Ascending aorta (tissue), 2 donors: ENCODE results near the gene HNRNPUL2. TPM values are rescaled to one million over a fixed set of nuclear protein-coding genes. Genes with fewer than 3 reads are reported as not detected.

Experiments used
- DNase-seq, 2 donors: peaks; one replicate each; pipeline ENCODE4 v3.0.0-alpha.2; 2019; ENCODE audit warnings: low spot score in 2 of 2
- H3K27ac ChIP-seq, 2 donors: fragments of 200-600 bp; sonication (generic); one replicate each; pipeline ENCODE4 v1.5.1; 2016 to 2017; ENCODE audit warnings: mild to moderate bottlenecking in 1 of 2
- H3K27me3 ChIP-seq: fragments of 200-600 bp; sonication (generic); one replicate; pipeline ENCODE4 v1.5.1; 2017
- H3K36me3 ChIP-seq, 2 donors: fragments of 200-600 bp; sonication (generic); one replicate each; pipeline ENCODE4 v1.5.1; 2016
- H3K4me1 ChIP-seq, 2 donors: fragments of 200-600 bp; sonication (generic); one replicate each; pipeline ENCODE4 v1.5.1; 2016 to 2017; ENCODE audit warnings: mild to moderate bottlenecking in 1 of 2
- H3K4me3 ChIP-seq, 2 donors: fragments of 200-600 bp; sonication (generic); one replicate each; pipeline ENCODE4 v1.5.1; 2016 to 2017; ENCODE audit warnings: mild to moderate bottlenecking in 1 of 2
- H3K9me3 ChIP-seq, 2 donors: fragments of 200-600 bp; sonication (generic); one replicate each; pipeline ENCODE4 v1.5.1; 2016
- intact Hi-C: fragments of 100-400 bp; cut with DNase I; formaldehyde crosslinking; loops from one replicate; pipeline ENCODE4 v1.15.1; 2023
- total RNA-seq: library from RNA; depleted of rRNA; stranded (reverse); fragments of >200 nt; gene quantifications from one replicate; pipeline ENCODE4 v1.1.0, GENCODE V29; 2016
- TF ChIP-seq, protein P1 (sequence below), 3 experiments: fragments of 200-600 bp in 2 of 3; fragments of 450-650 bp in 1 of 3; sonication (generic) in 2 of 3; IDR thresholded peaks; one replicate each; pipeline ENCODE4 v1.5.1; 2016 to 2019; ENCODE audit warnings: antibody characterized with exemption in 3 of 3, mild to moderate bottlenecking in 1 of 3, moderate library complexity in 1 of 3

HNRNPUL2 gene
- total RNA-seq, 1 donor from 2014 or later: 14.6 TPM

DNA sequence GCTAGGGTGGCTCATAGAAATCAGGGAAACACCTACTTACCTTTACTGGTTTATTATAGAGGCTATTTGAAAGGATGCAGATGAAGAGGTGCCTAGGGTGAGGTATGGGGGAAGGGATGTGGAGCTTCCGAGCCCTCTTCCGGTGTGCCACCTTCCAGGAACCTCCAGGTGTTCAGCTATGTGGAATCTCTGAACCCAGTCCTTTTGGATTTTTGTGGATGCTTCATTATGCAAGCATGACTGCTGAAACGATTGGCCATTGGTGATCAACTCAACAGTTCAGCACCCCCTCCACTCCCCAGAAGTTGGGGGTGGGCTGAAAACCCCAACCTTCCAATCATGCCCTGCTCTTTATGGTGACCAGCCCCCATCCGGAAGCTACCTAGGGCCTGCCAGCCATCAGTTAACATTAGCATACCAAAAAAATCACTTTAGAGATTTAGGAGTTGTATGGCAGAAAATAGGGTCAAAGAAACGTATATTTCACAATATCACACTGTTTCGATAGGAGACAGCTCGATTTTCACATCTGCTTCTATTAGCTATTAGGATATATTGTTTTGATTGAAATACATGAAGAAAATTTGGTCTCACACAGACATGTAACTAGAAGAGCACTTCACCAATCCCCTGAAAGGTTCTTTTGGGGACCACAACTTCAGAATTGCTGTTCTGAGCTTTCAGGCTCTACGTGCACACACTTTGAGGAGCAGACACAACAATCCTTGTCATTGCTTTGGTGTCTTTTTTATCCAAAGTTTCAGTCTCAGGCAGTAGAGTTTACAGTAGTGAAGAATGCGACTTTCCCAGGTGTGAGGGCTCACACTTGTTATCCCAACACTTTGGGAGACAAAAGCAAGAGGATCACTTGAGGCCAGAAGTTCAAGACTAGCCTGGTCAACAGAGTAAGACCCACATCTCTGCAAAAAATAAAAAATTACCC, 30.9 kb upstream of the HNRNPUL2 start:
- no peaks in the 10 kb centered on the region for H3K36me3 ChIP-seq
- TF ChIP-seq, protein P1, sequence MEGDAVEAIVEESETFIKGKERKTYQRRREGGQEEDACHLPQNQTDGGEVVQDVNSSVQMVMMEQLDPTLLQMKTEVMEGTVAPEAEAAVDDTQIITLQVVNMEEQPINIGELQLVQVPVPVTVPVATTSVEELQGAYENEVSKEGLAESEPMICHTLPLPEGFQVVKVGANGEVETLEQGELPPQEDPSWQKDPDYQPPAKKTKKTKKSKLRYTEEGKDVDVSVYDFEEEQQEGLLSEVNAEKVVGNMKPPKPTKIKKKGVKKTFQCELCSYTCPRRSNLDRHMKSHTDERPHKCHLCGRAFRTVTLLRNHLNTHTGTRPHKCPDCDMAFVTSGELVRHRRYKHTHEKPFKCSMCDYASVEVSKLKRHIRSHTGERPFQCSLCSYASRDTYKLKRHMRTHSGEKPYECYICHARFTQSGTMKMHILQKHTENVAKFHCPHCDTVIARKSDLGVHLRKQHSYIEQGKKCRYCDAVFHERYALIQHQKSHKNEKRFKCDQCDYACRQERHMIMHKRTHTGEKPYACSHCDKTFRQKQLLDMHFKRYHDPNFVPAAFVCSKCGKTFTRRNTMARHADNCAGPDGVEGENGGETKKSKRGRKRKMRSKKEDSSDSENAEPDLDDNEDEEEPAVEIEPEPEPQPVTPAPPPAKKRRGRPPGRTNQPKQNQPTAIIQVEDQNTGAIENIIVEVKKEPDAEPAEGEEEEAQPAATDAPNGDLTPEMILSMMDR (IDR thresholded peaks at IDR 0.05): no peak
- no peak overlapping the region for H3K4me3 ChIP-seq
- DNase-seq: no peak
- no peaks in the 10 kb centered on the region for H3K9me3 ChIP-seq
- peaks cover 14% of the 10 kb centered on the region in 2 donors for H3K4me1 ChIP-seq
- no peak overlapping the region for H3K27ac ChIP-seq
- H3K27me3 ChIP-seq: no peaks in the 10 kb centered on the region
- intact Hi-C loops: no loop called here

- Histone ChIP-seq H3K27ac (no peak overlapping the region), H3K27me3 (no peaks in the 10 kb centered on the region), H3K4me3 (no peak overlapping the region), H3K9me3 (no peaks in the 10 kb centered on the region), H3K36me3 (peaks cover 0 to 14% of the 10 kb centered on the region in 2 donors), H3K4me1 (peaks cover 11 to 15% of the 10 kb centered on the region in 2 donors)
- intact Hi-C loops: no loop called here
- TF ChIP-seq, protein P1 (IDR thresholded peaks at IDR 0.05): no peak
- DNase-seq: no peak
Observed at GRCh38 chr11:62755086-62755615, 27.9 kb upstream of the HNRNPUL2 start.

DNA sequence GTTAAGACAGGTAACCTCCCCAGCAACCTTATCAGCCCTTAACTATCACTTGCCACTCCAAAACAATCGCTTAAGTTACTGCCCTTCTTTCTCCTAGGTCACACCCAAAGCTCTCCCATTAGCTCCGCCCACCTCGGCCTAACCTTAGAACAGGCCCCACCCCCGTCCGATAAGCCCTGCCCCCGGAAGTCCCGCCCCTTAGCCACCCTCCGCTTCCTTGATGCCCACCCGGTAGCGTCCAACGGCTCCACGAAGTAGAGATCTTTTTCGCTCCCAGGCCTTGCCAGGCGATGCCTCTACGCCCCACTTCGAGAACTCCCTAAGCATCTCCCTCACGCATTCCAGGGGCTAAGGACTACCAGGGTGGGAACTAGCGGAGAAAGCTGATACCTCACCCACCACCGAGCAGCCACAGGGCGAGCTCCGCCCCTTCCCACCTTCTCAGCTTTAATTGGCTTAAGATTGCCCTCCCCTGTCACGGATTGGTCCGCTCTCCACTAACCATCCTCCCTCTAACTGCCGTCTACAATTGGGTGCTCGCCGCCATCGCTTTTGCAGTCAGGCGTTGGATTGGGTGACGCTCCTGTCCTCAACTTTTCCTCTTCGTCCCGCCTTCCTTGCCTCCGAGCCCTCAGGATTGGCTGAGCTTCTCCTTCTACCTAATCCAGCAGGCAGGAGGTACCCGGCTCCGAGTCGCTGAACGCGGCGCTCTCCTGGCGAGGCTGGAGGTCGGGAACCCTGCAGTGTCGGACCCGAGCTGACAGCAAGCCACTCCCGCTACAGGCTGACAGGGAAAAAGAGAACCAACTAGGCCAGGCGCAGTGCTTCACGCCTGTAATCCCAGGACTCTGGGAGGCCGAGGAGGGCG, 26.7 kb upstream of the HNRNPUL2 start, which contains the start of gene ZBTB3:
Gene ZBTB3, minus strand, starts transcription at position 425 of the 868 bp plus-strand sequence. CDS start 496 bp downstream, outside the sequence.
- peak; percentile 94 to 99 for DNase-seq
- Histone ChIP-seq H3K4me1 (peaks cover 11 to 15% of the 10 kb centered on the region in 2 donors), H3K27ac (peak within 1 kb of the TSS; percentile 86), H3K36me3 (peaks cover 0 to 14% of the 10 kb centered on the region in 2 donors), H3K27me3 (no peaks in the 10 kb centered on the region), H3K4me3 (peak within 1 kb of the TSS; percentile 65 to 72), H3K9me3 (no peaks in the 10 kb centered on the region)
- intact Hi-C loops: loop anchor here (1.0 kb wide), 1 partner anchor 26 kb away; the partner anchor contains the start of gene TTC9C
- TF ChIP-seq, protein P1 (IDR thresholded peaks at IDR 0.05): no peak

DNA sequence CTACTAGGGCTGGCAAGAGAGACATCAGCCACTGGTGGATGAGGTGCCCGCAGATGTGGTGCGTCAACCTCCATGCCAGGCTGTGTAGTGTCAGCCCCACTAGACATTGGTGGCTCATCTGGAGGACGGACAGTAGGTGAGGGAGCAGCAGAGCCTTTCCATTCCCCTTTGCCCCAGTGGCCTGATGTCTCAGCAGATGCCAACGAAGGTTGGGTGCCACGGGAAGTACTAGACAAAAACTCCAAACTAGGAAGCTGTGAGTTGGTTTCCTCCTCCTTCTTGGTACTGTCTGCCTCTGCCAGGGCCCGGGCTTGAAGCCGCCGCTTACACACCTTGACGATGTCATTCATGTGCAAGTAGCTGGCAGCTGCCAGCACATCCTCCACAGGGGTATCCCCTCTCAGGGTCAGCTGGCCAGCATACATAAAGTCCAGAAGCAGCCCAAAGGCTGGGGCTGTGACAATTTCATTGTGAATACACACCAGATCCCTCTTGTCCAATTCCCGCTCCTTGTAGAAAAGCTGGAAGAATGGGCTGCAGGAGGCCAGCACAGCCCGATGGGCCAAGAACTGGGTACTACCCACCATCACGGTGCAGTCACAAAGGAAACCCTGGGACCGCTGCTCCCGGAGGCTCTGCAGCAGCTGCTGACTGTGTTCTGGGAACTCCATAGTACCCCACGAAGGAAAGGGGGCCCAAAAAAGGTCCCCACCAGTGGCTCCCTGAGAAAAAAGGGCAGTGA, 25.9 kb upstream of the HNRNPUL2 start:
- Histone ChIP-seq H3K36me3 (peaks cover 0 to 14% of the 10 kb centered on the region in 2 donors), H3K4me3 (peak overlapping the region; percentile 65 to 72), H3K27ac (peak overlapping the region; percentile 86), H3K27me3 (no peaks in the 10 kb centered on the region), H3K9me3 (no peaks in the 10 kb centered on the region), H3K4me1 (peaks cover 11 to 15% of the 10 kb centered on the region in 2 donors)
- intact Hi-C loops: loop anchor here (1.0 kb wide), 1 partner anchor 25 kb away; the partner anchor contains the start of gene TTC9C
- TF ChIP-seq, protein P1 (IDR thresholded peaks at IDR 0.05): no peak
- no peak for DNase-seq
